ENCODE results near the gene DNAH3. TPM values are rescaled to one million over a fixed set of nuclear protein-coding genes. Genes with fewer than 3 reads are reported as not detected.

Gene DNAH3
- total RNA-seq, 1 experiment from 2014 or later = not detected

GRCh38 chr16:20957153-20957552 lies 193.5 kb downstream of the DNAH3 start:
- H2AFZ ChIP-seq (ENCODE audit: low read length) = no peak overlapping the region
- H3K9ac ChIP-seq (ENCODE audit: low read length) = no peak overlapping the region
- H3K79me2 ChIP-seq (ENCODE audit: low read length) = no peaks in the 10 kb centered on the region
- H3K9me2 ChIP-seq (replicated peaks; ENCODE audit: insufficient read depth, low read length) = no peaks in the 10 kb centered on the region
- H3K4me2 ChIP-seq (ENCODE audit: low read depth, low read length, poor library complexity, severe bottlenecking) = no peak overlapping the region
- no peaks in the 10 kb centered on the region for H4K20me1 ChIP-seq (ENCODE audit: insufficient read depth, low read depth, low read length)
- no peak overlapping the region for H3K4me3 ChIP-seq (ENCODE audit: low read length)
- no peak for DNase-seq
- H3K4me1 ChIP-seq (ENCODE audit: low read length) = no peaks in the 10 kb centered on the region
- H3K9me3 ChIP-seq (ENCODE audit: low read length) = no peaks in the 10 kb centered on the region
- no peaks in the 10 kb centered on the region for H3K27me3 ChIP-seq (ENCODE audit: low read length)
- H3K27ac ChIP-seq (ENCODE audit: low read length) = no peak overlapping the region
- H3K36me3 ChIP-seq (ENCODE audit: insufficient read depth, low read length) = no peaks in the 10 kb centered on the region

DNA sequence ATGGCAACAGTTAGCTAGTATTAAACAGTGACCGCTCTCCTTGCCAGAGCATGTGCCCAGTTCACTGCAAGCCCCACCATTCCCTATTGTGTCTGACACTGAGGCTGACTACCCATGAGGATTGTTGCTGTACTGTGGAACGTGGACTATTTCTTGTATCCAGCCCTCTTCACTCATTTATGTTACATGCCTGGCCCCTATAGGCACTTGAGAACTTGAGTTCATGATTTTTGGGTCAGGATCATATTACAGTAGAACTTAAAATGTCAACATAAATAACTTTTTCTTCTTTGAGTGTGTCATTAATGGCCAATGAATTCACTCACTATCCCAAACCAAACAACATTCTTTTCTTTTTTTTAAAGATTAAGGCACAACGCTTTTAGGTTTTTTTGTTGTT lies 194.3 kb downstream of the DNAH3 start:
- Histone ChIP-seq H3K9ac (ENCODE audit: low read length) (no peak overlapping the region), H3K36me3 (ENCODE audit: insufficient read depth, low read length) (no peaks in the 10 kb centered on the region), H3K27me3 (ENCODE audit: low read length) (no peaks in the 10 kb centered on the region), H3K4me2 (ENCODE audit: low read depth, low read length, poor library complexity, severe bottlenecking) (no peak overlapping the region), H3K4me3 (ENCODE audit: low read length) (no peak overlapping the region), H4K20me1 (ENCODE audit: insufficient read depth, low read depth, low read length) (no peaks in the 10 kb centered on the region), H3K9me3 (ENCODE audit: low read length) (no peaks in the 10 kb centered on the region), H3K27ac (ENCODE audit: low read length) (no peak overlapping the region), H3K4me1 (ENCODE audit: low read length) (no peaks in the 10 kb centered on the region), H2AFZ (ENCODE audit: low read length) (no peak overlapping the region), H3K9me2 (replicated peaks; ENCODE audit: insufficient read depth, low read length) (no peaks in the 10 kb centered on the region), H3K79me2 (ENCODE audit: low read length) (no peaks in the 10 kb centered on the region)
- DNase-seq = no peak

GRCh38 chr16:20954574-20954973 lies 196.1 kb downstream of the DNAH3 start:
- H3K4me1 ChIP-seq (ENCODE audit: low read length) = no peaks in the 10 kb centered on the region
- H2AFZ ChIP-seq (ENCODE audit: low read length) = no peak overlapping the region
- H3K4me2 ChIP-seq (ENCODE audit: low read depth, low read length, poor library complexity, severe bottlenecking) = no peak overlapping the region
- H3K4me3 ChIP-seq (ENCODE audit: low read length) = no peak overlapping the region
- no peaks in the 10 kb centered on the region for H3K79me2 ChIP-seq (ENCODE audit: low read length)
- no peaks in the 10 kb centered on the region for H3K27me3 ChIP-seq (ENCODE audit: low read length)
- no peak overlapping the region for H3K9ac ChIP-seq (ENCODE audit: low read length)
- no peaks in the 10 kb centered on the region for H3K36me3 ChIP-seq (ENCODE audit: insufficient read depth, low read length)
- no peaks in the 10 kb centered on the region for H3K9me3 ChIP-seq (ENCODE audit: low read length)
- no peak for DNase-seq
- no peaks in the 10 kb centered on the region for H3K9me2 ChIP-seq (replicated peaks; ENCODE audit: insufficient read depth, low read length)
- no peak overlapping the region for H3K27ac ChIP-seq (ENCODE audit: low read length)
- H4K20me1 ChIP-seq (ENCODE audit: insufficient read depth, low read depth, low read length) = no peaks in the 10 kb centered on the region

- no peak for DNase-seq
- H3K9ac ChIP-seq (ENCODE audit: low read length) = no peak overlapping the region
- no peaks in the 10 kb centered on the region for H3K79me2 ChIP-seq (ENCODE audit: low read length)
- no peaks in the 10 kb centered on the region for H3K9me2 ChIP-seq (replicated peaks; ENCODE audit: insufficient read depth, low read length)
- H3K4me1 ChIP-seq (ENCODE audit: low read length) = no peaks in the 10 kb centered on the region
- no peak overlapping the region for H3K27ac ChIP-seq (ENCODE audit: low read length)
- no peaks in the 10 kb centered on the region for H4K20me1 ChIP-seq (ENCODE audit: insufficient read depth, low read depth, low read length)
- no peak overlapping the region for H2AFZ ChIP-seq (ENCODE audit: low read length)
- H3K9me3 ChIP-seq (ENCODE audit: low read length) = no peaks in the 10 kb centered on the region
- no peaks in the 10 kb centered on the region for H3K27me3 ChIP-seq (ENCODE audit: low read length)
- no peak overlapping the region for H3K4me3 ChIP-seq (ENCODE audit: low read length)
- no peaks in the 10 kb centered on the region for H3K36me3 ChIP-seq (ENCODE audit: insufficient read depth, low read length)
- no peak overlapping the region for H3K4me2 ChIP-seq (ENCODE audit: low read depth, low read length, poor library complexity, severe bottlenecking)
Observed at GRCh38 chr16:20952139-20952920, 198.3 kb downstream of the DNAH3 start.

GRCh38 chr16:20950294-20950693 lies 200.4 kb downstream of the DNAH3 start:
- Histone ChIP-seq H3K9ac (ENCODE audit: low read length) (no peak overlapping the region), H3K79me2 (ENCODE audit: low read length) (no peaks in the 10 kb centered on the region), H3K4me3 (ENCODE audit: low read length) (no peak overlapping the region)

GRCh38 chr16:20949660-20950059 lies 201.0 kb downstream of the DNAH3 start:
- Histone ChIP-seq H3K36me3 (ENCODE audit: insufficient read depth, low read length) (no peaks in the 10 kb centered on the region), H3K27me3 (ENCODE audit: low read length) (no peaks in the 10 kb centered on the region), H4K20me1 (ENCODE audit: insufficient read depth, low read depth, low read length) (no peaks in the 10 kb centered on the region), H2AFZ (ENCODE audit: low read length) (no peak overlapping the region), H3K4me3 (ENCODE audit: low read length) (no peak overlapping the region), H3K9me2 (replicated peaks; ENCODE audit: insufficient read depth, low read length) (no peaks in the 10 kb centered on the region), H3K4me1 (ENCODE audit: low read length) (no peaks in the 10 kb centered on the region; the same call in 1 of the 2 replicates), H3K9ac (ENCODE audit: low read length) (no peak overlapping the region), H3K4me2 (ENCODE audit: low read depth, low read length, poor library complexity, severe bottlenecking) (no peak overlapping the region), H3K79me2 (ENCODE audit: low read length) (no peaks in the 10 kb centered on the region), H3K9me3 (ENCODE audit: low read length) (no peaks in the 10 kb centered on the region), H3K27ac (ENCODE audit: low read length) (no peak overlapping the region)
- DNase-seq = no peak

More at GRCh38 chr16:20950294-20950693, 200.4 kb downstream of the DNAH3 start:
- Histone ChIP-seq H4K20me1 (ENCODE audit: insufficient read depth, low read depth, low read length) (no peaks in the 10 kb centered on the region), H3K9me3 (ENCODE audit: low read length) (no peaks in the 10 kb centered on the region), H3K27ac (ENCODE audit: low read length) (no peak overlapping the region), H3K9me2 (replicated peaks; ENCODE audit: insufficient read depth, low read length) (no peaks in the 10 kb centered on the region), H3K4me2 (ENCODE audit: low read depth, low read length, poor library complexity, severe bottlenecking) (no peak overlapping the region), H3K4me1 (ENCODE audit: low read length) (no peaks in the 10 kb centered on the region), H2AFZ (ENCODE audit: low read length) (no peak overlapping the region), H3K36me3 (ENCODE audit: insufficient read depth, low read length) (no peaks in the 10 kb centered on the region), H3K27me3 (ENCODE audit: low read length) (no peaks in the 10 kb centered on the region)
- DNase-seq = no peak

DNA sequence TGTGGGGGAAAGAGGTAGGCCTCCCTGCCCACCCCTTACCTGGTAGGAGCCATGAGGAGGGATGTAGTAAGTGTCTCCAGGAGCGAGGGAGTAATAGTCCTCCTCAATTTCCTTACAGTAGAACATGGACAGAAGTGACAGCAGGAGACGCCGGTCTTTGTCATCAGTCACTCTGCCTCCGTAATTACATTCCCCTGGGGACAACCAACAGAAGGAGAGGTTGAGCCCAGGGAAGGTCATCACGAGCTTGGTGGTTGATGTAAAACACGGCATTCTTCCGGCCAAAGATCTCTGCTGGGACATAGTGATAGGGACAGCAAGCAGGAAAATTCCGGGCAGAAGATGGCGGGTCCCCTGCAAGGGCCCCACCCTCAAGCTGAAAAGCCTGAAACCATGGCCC lies 202.2 kb downstream of the DNAH3 start:
- no peaks in the 10 kb centered on the region for H3K36me3 ChIP-seq (ENCODE audit: insufficient read depth, low read length)
- H3K9me2 ChIP-seq (replicated peaks; ENCODE audit: insufficient read depth, low read length) = no peaks in the 10 kb centered on the region
- H3K9me3 ChIP-seq (ENCODE audit: low read length) = no peaks in the 10 kb centered on the region
- no peaks in the 10 kb centered on the region for H3K79me2 ChIP-seq (ENCODE audit: low read length)
- H3K4me1 ChIP-seq (ENCODE audit: low read length) = no peaks in the 10 kb centered on the region; the same call in 1 of the 2 replicates
- no peaks in the 10 kb centered on the region for H3K27me3 ChIP-seq (ENCODE audit: low read length)
- no peak overlapping the region for H2AFZ ChIP-seq (ENCODE audit: low read length)
- no peaks in the 10 kb centered on the region for H4K20me1 ChIP-seq (ENCODE audit: insufficient read depth, low read depth, low read length)
- no peak for DNase-seq
- H3K4me2 ChIP-seq (ENCODE audit: low read depth, low read length, poor library complexity, severe bottlenecking) = no peak overlapping the region
- H3K9ac ChIP-seq (ENCODE audit: low read length) = no peak overlapping the region
- H3K4me3 ChIP-seq (ENCODE audit: low read length) = no peak overlapping the region
- H3K27ac ChIP-seq (ENCODE audit: low read length) = no peak overlapping the region

DNA sequence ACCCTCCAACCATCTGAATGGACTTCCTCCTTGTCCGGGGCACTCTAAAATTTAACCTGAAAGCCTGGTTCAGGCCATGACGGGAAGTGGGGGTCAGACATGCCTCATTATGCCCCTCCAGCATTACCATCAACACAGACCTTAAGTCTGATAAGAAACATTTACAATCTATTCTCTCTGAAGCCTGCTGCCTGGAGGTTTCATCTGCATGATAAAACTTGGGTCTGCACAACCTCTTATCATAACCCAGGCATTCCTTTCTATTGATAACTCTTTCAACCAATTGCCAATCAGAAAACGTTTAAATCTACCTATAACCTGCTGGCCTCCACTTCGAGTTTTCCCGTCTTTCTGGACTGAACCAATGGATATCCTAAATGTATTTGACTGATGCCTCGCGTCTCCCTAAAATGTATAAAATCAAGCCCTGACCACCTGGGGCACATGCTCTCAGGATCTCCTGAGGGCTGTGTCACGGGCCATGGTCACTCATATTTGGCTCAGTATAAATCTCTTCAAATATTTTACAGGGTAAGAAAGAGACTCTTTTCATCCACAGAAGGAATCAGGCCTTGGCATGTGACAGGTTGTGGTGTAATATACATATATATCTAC lies 204.5 kb downstream of the DNAH3 start:
- Histone ChIP-seq H3K79me2 (ENCODE audit: low read length) (no peaks in the 10 kb centered on the region), H3K9me3 (ENCODE audit: low read length) (no peaks in the 10 kb centered on the region), H3K4me1 (ENCODE audit: low read length) (no peaks in the 10 kb centered on the region; the same call in 1 of the 2 replicates), H3K27me3 (ENCODE audit: low read length) (no peaks in the 10 kb centered on the region), H3K9me2 (replicated peaks; ENCODE audit: insufficient read depth, low read length) (no peaks in the 10 kb centered on the region), H4K20me1 (ENCODE audit: insufficient read depth, low read depth, low read length) (no peaks in the 10 kb centered on the region), H3K9ac (ENCODE audit: low read length) (no peak overlapping the region), H3K4me2 (ENCODE audit: low read depth, low read length, poor library complexity, severe bottlenecking) (no peak overlapping the region), H3K36me3 (ENCODE audit: insufficient read depth, low read length) (no peaks in the 10 kb centered on the region), H3K4me3 (ENCODE audit: low read length) (no peak overlapping the region), H2AFZ (ENCODE audit: low read length) (no peak overlapping the region), H3K27ac (ENCODE audit: low read length) (no peak overlapping the region)
- DNase-seq = no peak

Data from Karpas-422 (cell line).